Measurements from ENCODE around the gene ADAMTS4. TPM values are rescaled to one million over a fixed set of nuclear protein-coding genes. Genes with fewer than 3 reads are reported as not detected.

Gene ADAMTS4
- total and polyA plus RNA-seq, 2 donors (not counting 3 experiments of a cell fraction or from before 2014, with no cell fraction given): 2.5 to 13.6 TPM

DNA sequence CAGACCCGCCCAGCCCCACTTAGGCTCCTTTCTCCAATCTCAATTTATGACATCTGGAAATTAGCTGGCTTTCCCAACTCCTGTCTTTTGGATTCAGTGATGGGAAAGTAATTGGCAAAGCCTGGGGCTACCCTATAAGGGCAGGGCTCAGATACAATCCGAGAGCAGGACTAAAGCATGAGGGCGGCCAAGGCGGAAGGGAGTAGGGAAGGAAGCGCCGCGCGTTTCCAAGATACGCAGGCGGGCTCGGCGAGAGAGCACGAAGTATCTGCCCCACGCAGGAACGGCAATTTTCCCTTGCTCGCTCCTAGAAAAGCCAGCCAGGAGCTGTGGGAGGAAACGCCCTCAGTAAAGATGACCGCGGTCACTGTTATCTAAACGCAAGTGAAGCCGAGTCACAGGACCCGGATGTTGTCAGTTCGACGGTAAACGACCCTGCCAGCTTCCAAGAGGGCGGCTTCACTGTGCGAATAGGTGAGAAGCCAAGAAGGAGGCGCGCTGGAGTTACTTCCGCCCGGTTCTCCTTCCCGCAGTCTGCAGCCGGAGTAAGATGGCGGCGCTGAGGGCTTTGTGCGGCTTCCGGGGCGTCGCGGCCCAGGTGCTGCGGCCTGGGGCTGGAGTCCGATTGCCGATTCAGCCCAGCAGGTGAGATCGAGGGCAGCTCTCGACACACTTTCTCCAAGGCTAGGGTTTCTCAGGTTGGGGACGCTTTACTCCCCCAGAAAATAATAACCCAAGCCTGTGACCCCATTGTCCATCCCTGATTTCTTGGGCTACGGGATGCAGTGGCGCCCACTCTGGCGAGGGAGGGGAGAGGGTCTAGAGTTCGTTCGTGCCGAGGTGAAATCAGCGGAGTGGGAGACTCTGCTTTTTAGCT, 3.2 kb upstream of the ADAMTS4 start, which contains the start of gene NDUFS2:
TSS of gene NDUFS2 (plus strand) at position 532 of the 877 bp plus-strand sequence. CDS start at position 551, 19 bp downstream.
- H3K9me1 ChIP-seq (replicated peaks; ENCODE audit: control insufficient read depth, extremely low read depth, insufficient read depth, low read length): no peaks in the 10 kb centered on the region
- TSS peak; percentile 49 for BruUV-seq (replicated peaks)
- dilution Hi-C loops (cut with MboI; ENCODE audit: extremely low pct_ligation_motif_present, low sequenced_read_pairs): no loop called here
- peak; percentile 98 for DNase-seq (ENCODE audit: low read depth, low spot score)
- no peaks in the 10 kb centered on the region for H3K27me3 ChIP-seq (ENCODE audit: control insufficient read depth in 2 of 2, insufficient read depth in 2 of 2, low read length in 2 of 2)
- peak within 1 kb of the TSS; percentile 0 for H2AFZ ChIP-seq (ENCODE audit: low read depth, low read length)
- peak within 1 kb of the TSS; percentile 98 for H3K27ac ChIP-seq (ENCODE audit: insufficient read depth, low read depth, low read length)
- H3K9ac ChIP-seq (replicated peaks; ENCODE audit: extremely low read depth, insufficient read depth, low read length): peak within 1 kb of the TSS; percentile 75
- H3K9me3 ChIP-seq (replicated peaks; ENCODE audit: control insufficient read depth, insufficient read depth, low read length): no peaks in the 10 kb centered on the region
- H3K4me2 ChIP-seq (ENCODE audit: insufficient read depth, low read length): peak within 1 kb of the TSS; percentile 89
- H3K79me2 ChIP-seq (ENCODE audit: control insufficient read depth, insufficient read depth, low read length): peaks cover 49% of the 10 kb centered on the region
- TF ChIP-seq FOS (IDR thresholded peaks at IDR 0.05; ENCODE audit: borderline replicate concordance, insufficient read depth, low read length) (no peak), POLR2A (IDR thresholded peaks at IDR 0.05; ENCODE audit: low read depth, low read length) (peak; percentile 93), GATA2 (IDR thresholded peaks at IDR 0.05; ENCODE audit: insufficient read depth, insufficient read length, low read depth, low read length) (no peak), POLR2AphosphoS5 (IDR thresholded peaks at IDR 0.05; ENCODE audit: insufficient read depth, low read depth, low read length) (peak; percentile 84)
- TF ChIP-seq, protein P1, sequence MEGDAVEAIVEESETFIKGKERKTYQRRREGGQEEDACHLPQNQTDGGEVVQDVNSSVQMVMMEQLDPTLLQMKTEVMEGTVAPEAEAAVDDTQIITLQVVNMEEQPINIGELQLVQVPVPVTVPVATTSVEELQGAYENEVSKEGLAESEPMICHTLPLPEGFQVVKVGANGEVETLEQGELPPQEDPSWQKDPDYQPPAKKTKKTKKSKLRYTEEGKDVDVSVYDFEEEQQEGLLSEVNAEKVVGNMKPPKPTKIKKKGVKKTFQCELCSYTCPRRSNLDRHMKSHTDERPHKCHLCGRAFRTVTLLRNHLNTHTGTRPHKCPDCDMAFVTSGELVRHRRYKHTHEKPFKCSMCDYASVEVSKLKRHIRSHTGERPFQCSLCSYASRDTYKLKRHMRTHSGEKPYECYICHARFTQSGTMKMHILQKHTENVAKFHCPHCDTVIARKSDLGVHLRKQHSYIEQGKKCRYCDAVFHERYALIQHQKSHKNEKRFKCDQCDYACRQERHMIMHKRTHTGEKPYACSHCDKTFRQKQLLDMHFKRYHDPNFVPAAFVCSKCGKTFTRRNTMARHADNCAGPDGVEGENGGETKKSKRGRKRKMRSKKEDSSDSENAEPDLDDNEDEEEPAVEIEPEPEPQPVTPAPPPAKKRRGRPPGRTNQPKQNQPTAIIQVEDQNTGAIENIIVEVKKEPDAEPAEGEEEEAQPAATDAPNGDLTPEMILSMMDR (IDR thresholded peaks at IDR 0.05; ENCODE audit: extremely low read depth in 1 of 2, insufficient read depth in 1 of 2, low read depth in 1 of 2, low read length in 2 of 2): peak in 1 of 2 donors; percentile 9
- H3K4me1 ChIP-seq (ENCODE audit: control insufficient read depth, extremely low read depth, insufficient read depth, low read length): peaks cover 59% of the 10 kb centered on the region
- peaks cover 4 to 7% of the 10 kb centered on the region in 2 experiments for H3K36me3 ChIP-seq (ENCODE audit: control insufficient read depth in 2 of 2, extremely low read depth in 1 of 2, insufficient read depth in 2 of 2, low read length in 2 of 2)
- intact Hi-C loops (cut with micrococcal nuclease): loop anchor here (1.0 kb wide), 2 partner anchors 23 to 36 kb away; partner anchors contain the start of gene PPOX
- POLR2A ChIA-PET: interaction anchor here (0.8 to 1.7 kb wide), 5 partner anchors 11 to 112 kb away, joined by 3 to 15 read pairs (median 3); partner anchors contain the start of genes B4GALT3, PPOX and TOMM40L
- peak; percentile 96 for FAIRE-seq
- CTCF ChIA-PET: interaction anchor here (0.8 to 5.1 kb wide), 15 partner anchors 8 to 182 kb away, joined by 3 to 28 read pairs (median 5); partner anchors contain the start of genes B4GALT3, PPOX and TOMM40L
- H4K20me1 ChIP-seq (replicated peaks; ENCODE audit: control insufficient read depth, extremely low read depth, insufficient read depth, low read length): no peaks in the 10 kb centered on the region
- peak within 1 kb of the TSS; percentile 72 to 96 (median 75) for H3K4me3 ChIP-seq (replicated peaks in 1 of 3; ENCODE audit: insufficient read depth in 1 of 3, low read depth in 1 of 3, low read length in 3 of 3)

Data from endothelial cell of umbilical vein (primary cell).